ENCODE data around the gene ABCC5. TPM values are rescaled to one million over a fixed set of nuclear protein-coding genes. Genes with fewer than 3 reads are reported as not detected.

Gene ABCC5
- total RNA-seq, 1 experiment from 2014 or later: 37.6 TPM

DNA sequence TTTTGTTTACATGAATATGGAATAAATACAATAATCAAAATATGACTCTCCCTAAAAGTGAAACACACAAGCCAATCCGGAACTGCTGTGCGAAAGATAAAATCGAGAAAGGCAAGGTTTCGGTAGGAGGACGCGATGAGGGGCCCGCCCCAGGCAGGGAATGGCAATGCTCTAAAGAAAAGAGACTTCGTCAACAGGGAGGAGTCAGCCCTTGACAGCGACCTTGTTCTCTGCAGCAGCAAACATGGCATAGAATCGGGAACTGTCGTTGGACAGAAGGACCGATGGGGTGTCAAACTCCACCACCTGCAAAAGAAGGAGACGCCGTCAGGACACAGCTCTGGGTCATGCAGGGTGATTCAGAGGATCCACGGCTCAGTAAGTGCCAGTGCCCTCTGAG, 96.6 kb downstream of the ABCC5 start:
- Histone ChIP-seq H4K20me1 (ENCODE audit: control insufficient read depth, insufficient read depth, insufficient read length) (no peaks in the 10 kb centered on the region), H3K79me2 (ENCODE audit: insufficient read depth, low read length) (no peaks in the 10 kb centered on the region), H3K14ac (ENCODE audit: insufficient read depth, low read length) (no peak overlapping the region), H2BK5ac (ENCODE audit: insufficient read length, low read length) (no peak overlapping the region), H2AFZ (ENCODE audit: low read length) (no peak overlapping the region), H4K91ac (ENCODE audit: insufficient read length, low read depth, low read length) (no peak overlapping the region), H3K9me3 (ENCODE audit: control insufficient read depth, low read depth, low read length) (no peaks in the 10 kb centered on the region), H3K4me1 (ENCODE audit: insufficient read depth, low read length) (no peaks in the 10 kb centered on the region), H3K4ac (ENCODE audit: low read depth, low read length) (no peak overlapping the region), H3T11ph (ENCODE audit: low read length) (no peak overlapping the region), H2AK5ac (ENCODE audit: insufficient read length, low read length) (no peak overlapping the region), H4K5ac (ENCODE audit: insufficient read length, low read depth, low read length) (no peak overlapping the region), H3K4me2 (ENCODE audit: insufficient read depth, insufficient read length, low read length) (no peak overlapping the region), H2BK15ac (ENCODE audit: low read depth, low read length) (no peak overlapping the region), H4K8ac (replicated peaks; ENCODE audit: insufficient read length, low read depth, low read length) (no peak overlapping the region), H3K27ac (ENCODE audit: insufficient read length, low read depth, low read length) (no peak overlapping the region), H3K56ac (ENCODE audit: insufficient read length, low read depth, low read length) (no peak overlapping the region), H3K79me1 (ENCODE audit: insufficient read depth, low read depth, low read length, poor library complexity, severe bottlenecking) (no peaks in the 10 kb centered on the region), H3K18ac (ENCODE audit: insufficient read length, low read depth, low read length) (no peak overlapping the region), H2BK12ac (ENCODE audit: insufficient read length, low read depth, low read length) (no peak overlapping the region), H3K9ac (ENCODE audit: extremely low read depth, insufficient read length, low read length) (no peak overlapping the region), H2BK20ac (ENCODE audit: low read depth, low read length, poor library complexity, severe bottlenecking) (no peak overlapping the region), H2BK120ac (ENCODE audit: low read depth, low read length, poor library complexity, severe bottlenecking) (no peak overlapping the region), H3K23me2 (ENCODE audit: insufficient read length, low read depth, low read length, poor library complexity, severe bottlenecking) (no peaks in the 10 kb centered on the region), H3K23ac (ENCODE audit: insufficient read length, low read depth, low read length) (no peak overlapping the region), H3K27me3 (ENCODE audit: insufficient read depth, low read length) (no peaks in the 10 kb centered on the region)
- no peaks in the 10 kb centered on the region for H3K4me1 Mint-ChIP-seq
- TF ChIP-seq, protein P1, sequence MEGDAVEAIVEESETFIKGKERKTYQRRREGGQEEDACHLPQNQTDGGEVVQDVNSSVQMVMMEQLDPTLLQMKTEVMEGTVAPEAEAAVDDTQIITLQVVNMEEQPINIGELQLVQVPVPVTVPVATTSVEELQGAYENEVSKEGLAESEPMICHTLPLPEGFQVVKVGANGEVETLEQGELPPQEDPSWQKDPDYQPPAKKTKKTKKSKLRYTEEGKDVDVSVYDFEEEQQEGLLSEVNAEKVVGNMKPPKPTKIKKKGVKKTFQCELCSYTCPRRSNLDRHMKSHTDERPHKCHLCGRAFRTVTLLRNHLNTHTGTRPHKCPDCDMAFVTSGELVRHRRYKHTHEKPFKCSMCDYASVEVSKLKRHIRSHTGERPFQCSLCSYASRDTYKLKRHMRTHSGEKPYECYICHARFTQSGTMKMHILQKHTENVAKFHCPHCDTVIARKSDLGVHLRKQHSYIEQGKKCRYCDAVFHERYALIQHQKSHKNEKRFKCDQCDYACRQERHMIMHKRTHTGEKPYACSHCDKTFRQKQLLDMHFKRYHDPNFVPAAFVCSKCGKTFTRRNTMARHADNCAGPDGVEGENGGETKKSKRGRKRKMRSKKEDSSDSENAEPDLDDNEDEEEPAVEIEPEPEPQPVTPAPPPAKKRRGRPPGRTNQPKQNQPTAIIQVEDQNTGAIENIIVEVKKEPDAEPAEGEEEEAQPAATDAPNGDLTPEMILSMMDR (conservative IDR thresholded peaks at IDR 0.05): no peak
- no peaks in the 10 kb centered on the region for H3K9me3 Mint-ChIP-seq
- no peaks in the 10 kb centered on the region for H3K27me3 Mint-ChIP-seq (ENCODE audit: low read depth)
- no peak overlapping the region for H3K4me3 Mint-ChIP-seq
- H3K27ac Mint-ChIP-seq: peak overlapping the region in 1 of 3 experiments; percentile 44; a peak in 1 of 7 replicates
- H3K36me3 Mint-ChIP-seq (ENCODE audit: insufficient read depth in 1 of 3, low read depth in 3 of 3): peaks cover 10 to 43% (median 25%) of the 10 kb centered on the region in 3 experiments; a peak in 6 of 7 replicates
- DNase-seq: no peak
- no CpG with 5 or more reads among the region's 15 CpGs for WGBS (ENCODE audit: extremely low coverage, insufficient read length, low lambda C conversion rate)
